Cardiac fibroblast (primary cell): ENCODE results near the gene NAALADL2.

Experiments used
- DNase-seq, 2 donors: peaks; one replicate each; pipeline versions ENCODE4 v3.0.0 to v3.0.0-alpha.2; 2010; ENCODE audit warnings: low read depth in 2 of 2
- H3K4me3 ChIP-seq, 2 donors: replicated peaks in 1 of 2; 1 replicate in 1 of 2; 2 replicates in 1 of 2; pipeline ENCODE4 v1.5.1; 2011; ENCODE audit warnings: low read depth in 2 of 2, low read length in 2 of 2, mild to moderate bottlenecking in 2 of 2, moderate library complexity in 1 of 2
- TF ChIP-seq, protein P1 (sequence below): IDR thresholded peaks from one replicate; pipeline ENCODE4 v1.5.1; 2011; ENCODE audit warnings: low read depth, mild to moderate bottlenecking, low read length, inconsistent platforms

Gene NAALADL2

DNA sequence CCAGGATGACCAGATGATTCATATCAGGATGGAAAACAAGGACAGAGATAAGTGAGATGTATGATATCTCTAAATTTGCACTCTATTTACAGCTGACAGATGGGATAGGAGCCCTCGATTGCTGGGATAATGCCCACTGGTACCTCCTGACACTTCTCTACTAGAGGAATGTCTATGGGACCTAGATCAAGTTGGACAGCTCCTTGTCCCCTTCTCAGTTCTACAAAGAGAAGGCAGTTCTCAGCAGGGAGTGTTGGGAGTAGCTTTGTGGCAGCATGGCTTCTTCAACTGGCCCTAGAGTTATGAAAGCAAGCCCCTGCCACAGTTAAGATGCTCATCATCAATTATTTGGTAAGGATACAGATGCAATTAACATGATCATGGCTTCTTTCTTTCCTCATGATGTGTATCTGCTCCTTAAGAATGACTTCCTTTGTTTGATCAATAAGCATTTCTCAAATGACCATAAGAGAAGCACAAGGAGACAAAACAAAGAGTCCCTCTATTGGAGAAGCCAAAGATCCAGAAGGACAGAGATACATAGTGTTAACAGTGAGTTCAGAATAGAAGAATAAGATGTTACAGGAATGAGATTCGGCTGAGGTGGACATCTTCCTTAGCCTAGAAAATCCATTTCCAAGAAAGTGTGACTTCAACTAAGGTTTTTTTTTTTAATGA, 481.3 kb downstream of the NAALADL2 start:
- TF ChIP-seq, protein P1, sequence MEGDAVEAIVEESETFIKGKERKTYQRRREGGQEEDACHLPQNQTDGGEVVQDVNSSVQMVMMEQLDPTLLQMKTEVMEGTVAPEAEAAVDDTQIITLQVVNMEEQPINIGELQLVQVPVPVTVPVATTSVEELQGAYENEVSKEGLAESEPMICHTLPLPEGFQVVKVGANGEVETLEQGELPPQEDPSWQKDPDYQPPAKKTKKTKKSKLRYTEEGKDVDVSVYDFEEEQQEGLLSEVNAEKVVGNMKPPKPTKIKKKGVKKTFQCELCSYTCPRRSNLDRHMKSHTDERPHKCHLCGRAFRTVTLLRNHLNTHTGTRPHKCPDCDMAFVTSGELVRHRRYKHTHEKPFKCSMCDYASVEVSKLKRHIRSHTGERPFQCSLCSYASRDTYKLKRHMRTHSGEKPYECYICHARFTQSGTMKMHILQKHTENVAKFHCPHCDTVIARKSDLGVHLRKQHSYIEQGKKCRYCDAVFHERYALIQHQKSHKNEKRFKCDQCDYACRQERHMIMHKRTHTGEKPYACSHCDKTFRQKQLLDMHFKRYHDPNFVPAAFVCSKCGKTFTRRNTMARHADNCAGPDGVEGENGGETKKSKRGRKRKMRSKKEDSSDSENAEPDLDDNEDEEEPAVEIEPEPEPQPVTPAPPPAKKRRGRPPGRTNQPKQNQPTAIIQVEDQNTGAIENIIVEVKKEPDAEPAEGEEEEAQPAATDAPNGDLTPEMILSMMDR, result no peak
- no peak for DNase-seq

DNA sequence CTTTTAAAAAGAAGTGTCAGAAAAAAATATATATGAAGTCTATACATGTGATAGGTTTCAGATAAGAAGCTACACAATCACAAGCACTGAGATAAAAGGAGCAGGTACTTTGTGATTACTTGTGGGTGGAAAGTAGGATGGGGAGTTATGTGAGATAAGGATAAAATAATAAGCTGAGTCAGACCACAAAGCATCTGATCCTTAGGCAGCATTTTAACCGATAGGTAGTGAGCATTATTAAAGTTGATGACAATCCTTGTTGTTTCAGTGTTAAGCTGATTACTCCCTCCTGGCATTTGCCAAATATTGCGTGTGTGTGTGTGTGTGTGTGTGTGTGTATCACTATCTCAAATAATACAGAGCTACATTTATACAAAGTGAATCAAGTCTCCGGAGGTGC, 483.1 kb downstream of the NAALADL2 start:
- H3K4me3 ChIP-seq, result no peak overlapping the region
- DNase-seq, result no peak
- TF ChIP-seq, protein P1, result no peak

More for the DNA sequence above, 481.3 kb downstream of the NAALADL2 start:
- H3K4me3 ChIP-seq, result no peak overlapping the region

DNA sequence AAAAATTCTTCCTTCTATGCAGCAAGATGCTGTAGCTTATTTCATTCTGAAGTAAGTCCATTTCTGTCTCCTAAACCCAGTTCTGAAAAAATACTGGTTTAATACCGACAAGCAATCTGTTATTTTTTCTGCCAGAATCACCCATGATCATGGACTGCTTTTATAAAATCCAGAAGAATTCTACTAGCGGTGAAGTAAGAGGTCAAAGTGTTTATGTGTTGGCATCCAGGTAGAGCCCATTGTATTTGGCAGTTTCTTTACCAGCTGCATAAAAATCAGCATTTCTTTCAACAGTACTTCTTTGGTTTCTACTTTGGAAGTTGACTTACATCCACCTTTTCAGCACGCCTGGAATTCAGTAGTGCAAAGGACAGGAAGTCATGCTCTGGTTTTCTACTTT, 484.8 kb downstream of the NAALADL2 start:
- no peak overlapping the region for H3K4me3 ChIP-seq
- no peak for DNase-seq
- TF ChIP-seq, protein P1, result no peak

DNA sequence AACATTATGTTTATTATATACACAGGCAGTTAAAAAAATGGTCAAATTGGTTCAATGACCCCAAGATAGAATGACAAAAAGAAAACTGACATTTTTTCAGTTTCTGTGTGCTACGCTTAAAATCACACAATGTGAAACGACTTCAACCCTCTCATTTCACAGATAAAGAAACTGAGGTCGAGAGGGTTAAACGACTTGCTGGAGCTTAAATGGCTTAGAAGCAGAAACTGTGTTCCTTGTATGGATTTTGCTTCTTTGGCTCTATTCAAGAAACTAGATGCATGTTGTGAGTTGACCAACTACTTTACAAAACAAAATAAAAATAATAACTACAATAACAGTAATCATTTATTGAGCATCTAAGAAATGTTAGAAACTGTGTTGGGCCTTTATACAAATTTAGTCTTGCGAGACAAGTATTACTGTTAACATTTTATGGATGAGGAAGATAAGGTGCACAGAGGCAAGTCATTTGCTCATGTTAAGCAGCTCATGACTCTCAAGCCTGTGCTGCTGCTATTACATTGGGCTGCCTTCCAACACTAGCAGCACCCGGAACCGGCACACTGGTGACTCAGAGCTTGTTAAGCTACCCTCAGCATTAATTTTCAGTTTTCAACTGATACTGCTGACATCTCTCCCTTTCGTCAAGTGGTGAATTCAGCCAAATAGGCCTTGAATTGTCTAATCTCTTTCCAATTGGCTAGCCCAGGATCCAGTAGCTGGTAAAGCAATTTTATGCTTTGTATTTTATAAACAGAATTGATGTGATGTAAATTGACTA, 487.6 kb downstream of the NAALADL2 start:
- peak; percentile 87 to 94 for DNase-seq
- H3K4me3 ChIP-seq, result no peak overlapping the region
- TF ChIP-seq, protein P1, result no peak

DNA sequence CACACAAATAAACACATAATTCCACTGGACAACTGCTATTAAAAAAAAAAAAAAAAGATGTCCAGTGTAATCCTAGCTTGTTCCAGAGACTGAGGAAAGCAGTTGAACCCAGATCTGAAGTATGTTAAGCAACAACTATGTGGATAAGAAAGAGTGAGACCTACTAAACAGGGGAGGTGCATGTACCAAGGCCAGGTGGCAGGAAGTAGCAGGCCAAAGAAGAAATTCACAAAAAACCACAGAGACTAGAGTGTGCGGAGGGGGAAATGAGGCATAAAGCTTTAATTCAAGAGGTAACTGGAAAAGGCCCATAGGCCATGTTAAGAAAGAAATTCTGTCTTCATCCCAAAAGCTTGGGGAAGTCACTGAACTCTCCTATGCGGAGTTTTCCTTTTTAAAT, 490.0 kb downstream of the NAALADL2 start:
- TF ChIP-seq, protein P1, result no peak

DNA sequence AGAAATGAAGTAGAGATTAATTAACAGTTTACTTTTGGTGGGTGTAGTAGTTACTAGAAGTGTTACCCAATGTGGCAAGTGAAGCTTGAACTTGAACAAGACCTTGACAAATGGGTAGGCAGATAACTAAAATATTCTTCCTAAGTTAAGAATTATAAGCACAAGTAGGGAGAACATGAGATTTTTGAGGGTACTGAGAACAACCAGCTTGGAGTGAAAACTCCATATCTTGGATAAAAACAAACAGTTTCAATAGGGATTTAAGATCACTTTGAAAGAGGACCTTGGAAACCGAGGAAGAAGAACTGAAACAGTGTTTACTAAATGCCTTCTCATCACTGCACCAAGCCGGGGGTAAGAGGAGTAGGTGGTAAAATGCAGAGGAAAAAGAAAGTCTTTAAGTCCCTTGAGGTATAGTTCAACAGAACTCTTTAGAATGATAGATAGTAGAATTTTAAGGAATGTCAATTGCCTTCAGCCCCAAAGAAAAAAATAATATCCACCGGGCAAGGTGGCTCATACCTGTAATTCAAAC, 496.7 kb downstream of the NAALADL2 start:
- DNase-seq, result no peak
- TF ChIP-seq, protein P1, result no peak

More for the DNA sequence above, 490.0 kb downstream of the NAALADL2 start:
- no peak overlapping the region for H3K4me3 ChIP-seq
- DNase-seq, result no peak

More for the DNA sequence above, 496.7 kb downstream of the NAALADL2 start:
- no peak overlapping the region for H3K4me3 ChIP-seq
